ENCODE measurements around the gene TPSD1.
A peak's percentile ranks its signal among the peaks of the same experiment; 100 is the strongest.

The TPSD1 gene

DNA sequence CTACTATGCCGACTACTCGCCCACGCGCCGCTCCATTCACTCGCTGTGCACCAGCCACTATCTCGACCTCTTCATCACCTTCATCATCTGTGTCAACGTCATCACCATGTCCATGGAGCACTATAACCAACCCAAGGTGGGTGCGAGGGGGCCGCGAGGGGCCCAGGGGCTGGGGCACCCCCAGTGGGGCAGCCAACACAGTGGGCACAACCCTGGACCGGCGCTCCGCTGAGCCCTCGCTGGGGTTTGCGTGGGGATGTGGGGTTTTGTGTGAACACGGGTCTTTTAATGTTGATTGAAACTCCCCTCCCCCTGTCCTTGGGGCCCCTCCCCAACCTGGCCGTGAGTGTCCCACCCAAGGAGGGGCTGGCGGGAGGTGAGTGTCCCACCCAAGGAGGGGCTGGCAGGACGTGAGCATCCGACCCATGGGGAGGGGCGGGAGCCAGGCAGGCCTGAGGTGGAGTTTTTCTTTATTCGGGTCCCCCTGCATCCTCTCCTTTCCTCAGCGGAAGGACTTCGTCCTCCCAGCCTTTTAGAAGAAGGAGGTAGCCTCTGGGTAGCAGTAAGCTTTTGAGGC is 42.0 kb upstream of the TPSD1 start:
- TF ChIP-seq TCF12 (IDR thresholded peaks at IDR 0.05; ENCODE audit: low read depth) (no peak), CEBPB (IDR thresholded peaks at IDR 0.05) (no peak)

DNA sequence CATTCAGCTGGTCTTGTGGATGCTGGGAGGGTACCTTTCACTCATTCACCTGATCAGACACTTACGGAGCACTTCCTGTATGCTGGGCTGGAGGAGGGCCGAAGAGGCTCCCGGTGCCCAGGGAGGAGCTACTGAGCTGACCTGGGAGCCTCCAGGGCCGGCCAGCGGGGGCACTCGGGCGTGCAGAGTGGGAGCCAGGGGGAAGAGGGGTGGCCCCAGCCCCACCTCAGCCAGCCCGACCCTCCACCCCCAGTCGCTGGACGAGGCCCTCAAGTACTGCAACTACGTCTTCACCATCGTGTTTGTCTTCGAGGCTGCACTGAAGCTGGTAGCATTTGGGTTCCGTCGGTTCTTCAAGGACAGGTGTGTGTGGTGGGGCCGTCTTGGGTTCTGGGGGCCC is 41.1 kb upstream of the TPSD1 start:
- TF ChIP-seq TCF12 (IDR thresholded peaks at IDR 0.05; ENCODE audit: low read depth) (no peak), EGR1 (IDR thresholded peaks at IDR 0.05) (no peak), NFIC (IDR thresholded peaks at IDR 0.05) (no peak), TEAD4 (IDR thresholded peaks at IDR 0.05) (no peak), YY1 (IDR thresholded peaks at IDR 0.05; ENCODE audit: low read depth) (no peak), ZBTB7A (IDR thresholded peaks at IDR 0.05; ENCODE audit: low read depth) (no peak), FOXM1 (IDR thresholded peaks at IDR 0.05; ENCODE audit: borderline replicate concordance, low read depth) (no peak)
- TF ChIP-seq, protein P1, sequence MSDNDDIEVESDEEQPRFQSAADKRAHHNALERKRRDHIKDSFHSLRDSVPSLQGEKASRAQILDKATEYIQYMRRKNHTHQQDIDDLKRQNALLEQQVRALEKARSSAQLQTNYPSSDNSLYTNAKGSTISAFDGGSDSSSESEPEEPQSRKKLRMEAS (IDR thresholded peaks at IDR 0.05) = no peak

DNA sequence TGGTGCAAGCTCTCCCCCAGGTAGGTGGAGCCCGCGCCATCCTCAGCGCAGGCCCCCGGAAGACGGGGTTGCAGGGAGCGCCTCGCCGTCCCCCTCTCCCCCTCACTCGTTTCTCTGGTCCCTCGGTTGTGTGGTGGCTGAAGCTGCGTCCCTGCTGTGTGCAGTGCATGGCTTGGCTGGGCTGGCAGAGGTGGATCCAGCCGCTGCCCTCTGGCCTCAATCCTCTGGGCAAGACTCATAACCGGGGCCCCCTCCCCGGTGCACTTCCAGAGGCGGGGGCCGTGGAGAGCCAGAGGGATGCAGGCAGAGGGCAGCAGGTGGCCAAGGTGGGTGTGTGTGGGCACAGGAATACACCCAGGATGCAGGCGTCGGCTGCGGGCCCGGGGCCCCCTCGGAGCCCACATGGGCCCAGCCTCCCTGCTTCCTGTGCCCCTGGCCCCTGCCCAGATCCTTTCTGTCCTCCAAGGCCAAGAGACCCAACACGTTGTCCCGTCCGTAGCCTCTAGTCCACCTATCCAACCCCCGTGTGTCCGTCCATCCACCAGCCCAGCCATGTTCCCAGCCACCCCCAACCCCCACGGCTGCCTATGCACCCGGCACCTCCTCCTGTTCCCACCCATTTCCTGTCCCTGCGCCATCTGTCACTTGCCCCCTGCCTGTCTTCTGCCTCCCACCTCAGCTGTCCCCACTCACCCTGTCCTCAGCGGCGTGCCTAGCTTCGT is 40.1 kb upstream of the TPSD1 start:
- TF ChIP-seq NFIC (IDR thresholded peaks at IDR 0.05) = no peak
- no peak for TF ChIP-seq RAD21 (IDR thresholded peaks at IDR 0.05; ENCODE audit: low read depth)
- no peak for TF ChIP-seq EGR1 (IDR thresholded peaks at IDR 0.05)
- TF ChIP-seq CEBPB (IDR thresholded peaks at IDR 0.05) = no peak
- TF ChIP-seq YY1 (IDR thresholded peaks at IDR 0.05; ENCODE audit: low read depth) = no peak
- TF ChIP-seq CREB1 (IDR thresholded peaks at IDR 0.05; ENCODE audit: low read depth) = no peak
- TF ChIP-seq, protein P2, sequence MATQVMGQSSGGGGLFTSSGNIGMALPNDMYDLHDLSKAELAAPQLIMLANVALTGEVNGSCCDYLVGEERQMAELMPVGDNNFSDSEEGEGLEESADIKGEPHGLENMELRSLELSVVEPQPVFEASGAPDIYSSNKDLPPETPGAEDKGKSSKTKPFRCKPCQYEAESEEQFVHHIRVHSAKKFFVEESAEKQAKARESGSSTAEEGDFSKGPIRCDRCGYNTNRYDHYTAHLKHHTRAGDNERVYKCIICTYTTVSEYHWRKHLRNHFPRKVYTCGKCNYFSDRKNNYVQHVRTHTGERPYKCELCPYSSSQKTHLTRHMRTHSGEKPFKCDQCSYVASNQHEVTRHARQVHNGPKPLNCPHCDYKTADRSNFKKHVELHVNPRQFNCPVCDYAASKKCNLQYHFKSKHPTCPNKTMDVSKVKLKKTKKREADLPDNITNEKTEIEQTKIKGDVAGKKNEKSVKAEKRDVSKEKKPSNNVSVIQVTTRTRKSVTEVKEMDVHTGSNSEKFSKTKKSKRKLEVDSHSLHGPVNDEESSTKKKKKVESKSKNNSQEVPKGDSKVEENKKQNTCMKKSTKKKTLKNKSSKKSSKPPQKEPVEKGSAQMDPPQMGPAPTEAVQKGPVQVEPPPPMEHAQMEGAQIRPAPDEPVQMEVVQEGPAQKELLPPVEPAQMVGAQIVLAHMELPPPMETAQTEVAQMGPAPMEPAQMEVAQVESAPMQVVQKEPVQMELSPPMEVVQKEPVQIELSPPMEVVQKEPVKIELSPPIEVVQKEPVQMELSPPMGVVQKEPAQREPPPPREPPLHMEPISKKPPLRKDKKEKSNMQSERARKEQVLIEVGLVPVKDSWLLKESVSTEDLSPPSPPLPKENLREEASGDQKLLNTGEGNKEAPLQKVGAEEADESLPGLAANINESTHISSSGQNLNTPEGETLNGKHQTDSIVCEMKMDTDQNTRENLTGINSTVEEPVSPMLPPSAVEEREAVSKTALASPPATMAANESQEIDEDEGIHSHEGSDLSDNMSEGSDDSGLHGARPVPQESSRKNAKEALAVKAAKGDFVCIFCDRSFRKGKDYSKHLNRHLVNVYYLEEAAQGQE (IDR thresholded peaks at IDR 0.05; ENCODE audit: low read depth) = no peak
- TF ChIP-seq, protein P3, sequence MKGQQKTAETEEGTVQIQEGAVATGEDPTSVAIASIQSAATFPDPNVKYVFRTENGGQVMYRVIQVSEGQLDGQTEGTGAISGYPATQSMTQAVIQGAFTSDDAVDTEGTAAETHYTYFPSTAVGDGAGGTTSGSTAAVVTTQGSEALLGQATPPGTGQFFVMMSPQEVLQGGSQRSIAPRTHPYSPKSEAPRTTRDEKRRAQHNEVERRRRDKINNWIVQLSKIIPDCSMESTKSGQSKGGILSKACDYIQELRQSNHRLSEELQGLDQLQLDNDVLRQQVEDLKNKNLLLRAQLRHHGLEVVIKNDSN (IDR thresholded peaks at IDR 0.05) = no peak
- TF ChIP-seq TEAD4 (IDR thresholded peaks at IDR 0.05) = no peak
- no peak for TF ChIP-seq TAF1 (IDR thresholded peaks at IDR 0.05; ENCODE audit: low read depth)
- no peak for TF ChIP-seq FOXM1 (IDR thresholded peaks at IDR 0.05; ENCODE audit: borderline replicate concordance, low read depth)
- TF ChIP-seq ZBTB7A (IDR thresholded peaks at IDR 0.05; ENCODE audit: low read depth) = no peak
- TF ChIP-seq, protein P1 (IDR thresholded peaks at IDR 0.05) = no peak
- TF ChIP-seq EP300 (IDR thresholded peaks at IDR 0.05; ENCODE audit: borderline replicate concordance) = no peak
- TF ChIP-seq TCF12 (IDR thresholded peaks at IDR 0.05; ENCODE audit: low read depth) = no peak

DNA sequence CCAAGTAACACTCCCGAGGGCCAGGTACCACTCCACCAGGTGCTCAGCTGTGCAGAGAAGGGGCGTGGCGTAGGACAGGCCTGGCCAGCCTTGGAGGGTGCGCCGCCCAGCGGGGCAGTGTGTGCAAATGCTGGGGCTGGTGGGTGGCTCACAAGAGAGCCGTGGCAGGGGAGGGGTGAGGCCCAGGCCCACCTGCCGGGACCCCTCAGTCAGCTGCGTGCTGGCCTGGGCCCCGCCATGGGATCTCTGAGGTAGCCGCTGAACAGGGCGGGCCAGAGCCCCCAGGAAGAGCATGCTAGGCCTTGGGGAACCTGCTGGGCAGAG is 39.6 kb upstream of the TPSD1 start:
- TF ChIP-seq RAD21 (IDR thresholded peaks at IDR 0.05; ENCODE audit: low read depth) (peak; percentile 31; the same call in 1 of the 2 replicates), ZBTB7A (IDR thresholded peaks at IDR 0.05; ENCODE audit: low read depth) (0 out of 2 replicates have a peak, but pooled peaks have one; percentile 50)
- TF ChIP-seq, protein P1 (IDR thresholded peaks at IDR 0.05) = peak; percentile 59; the same call in 1 of the 2 replicates
- TF ChIP-seq, protein P2 (IDR thresholded peaks at IDR 0.05; ENCODE audit: low read depth) = no peak

DNA sequence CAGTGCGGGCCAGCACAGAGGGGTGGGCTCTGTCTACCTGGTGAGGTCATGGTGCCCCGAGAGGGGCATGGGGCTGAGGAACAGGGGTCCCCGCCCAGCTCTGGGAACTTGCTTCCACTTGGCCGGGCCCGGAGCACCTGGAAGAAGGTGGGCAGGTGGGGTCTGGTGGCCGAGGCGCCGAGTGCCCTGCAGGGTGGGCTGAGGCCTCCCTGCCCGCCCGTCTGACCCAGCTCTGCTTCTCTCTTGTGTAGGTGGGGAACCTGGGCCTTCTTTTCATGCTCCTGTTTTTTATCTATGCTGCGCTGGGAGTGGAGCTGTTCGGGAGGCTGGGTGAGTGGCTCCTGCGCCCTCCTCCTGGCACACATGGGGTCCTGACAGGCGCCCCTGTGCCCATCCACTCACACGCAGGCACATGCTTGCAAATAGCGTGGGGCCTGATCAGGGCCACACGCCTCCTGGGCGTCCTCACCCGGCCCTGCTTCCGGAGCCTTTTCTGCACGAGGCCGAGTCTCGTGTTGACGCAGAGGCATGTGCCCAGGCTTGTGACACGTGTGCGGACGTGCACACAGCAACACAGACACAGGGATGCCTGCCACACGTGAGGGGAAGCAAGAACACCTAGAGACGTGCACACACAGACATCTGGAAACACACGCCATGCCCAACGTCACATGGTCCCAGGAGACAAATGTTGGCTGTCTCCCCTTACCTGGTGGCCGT is 39.0 kb upstream of the TPSD1 start:
- no peak for TF ChIP-seq TCF12 (IDR thresholded peaks at IDR 0.05; ENCODE audit: low read depth)
- TF ChIP-seq CREB1 (IDR thresholded peaks at IDR 0.05; ENCODE audit: low read depth) = no peak
- TF ChIP-seq CEBPB (IDR thresholded peaks at IDR 0.05) = no peak
- no peak for TF ChIP-seq EGR1 (IDR thresholded peaks at IDR 0.05)
- TF ChIP-seq FOXM1 (IDR thresholded peaks at IDR 0.05; ENCODE audit: borderline replicate concordance, low read depth) = no peak
- TF ChIP-seq EP300 (IDR thresholded peaks at IDR 0.05; ENCODE audit: borderline replicate concordance) = no peak
- TF ChIP-seq ZBTB7A (IDR thresholded peaks at IDR 0.05; ENCODE audit: low read depth) = no peak
- TF ChIP-seq TEAD4 (IDR thresholded peaks at IDR 0.05) = no peak
- TF ChIP-seq RAD21 (IDR thresholded peaks at IDR 0.05; ENCODE audit: low read depth) = no peak
- TF ChIP-seq, protein P1 (IDR thresholded peaks at IDR 0.05) = no peak
- no peak for TF ChIP-seq TAF1 (IDR thresholded peaks at IDR 0.05; ENCODE audit: low read depth)
- TF ChIP-seq, protein P2 (IDR thresholded peaks at IDR 0.05; ENCODE audit: low read depth) = no peak
- no peak for TF ChIP-seq NFIC (IDR thresholded peaks at IDR 0.05)
